Lower lobe of right lung (tissue), 2 donors: ENCODE measurements around the gene LHFPL6. TPM values are rescaled to one million over a fixed set of nuclear protein-coding genes. Genes with fewer than 3 reads are reported as not detected.
A peak's percentile ranks its signal among the peaks of the same experiment; 100 is the strongest.

Source experiments
- ATAC-seq, 2 donors: fragments of 200-7000 bp; cut with Tn5 transposase; one replicate each; pipeline ENCODE4 v1.9.1; 2020 to 2022; ENCODE audit warnings: mild to moderate bottlenecking in 2 of 2, moderate library complexity in 2 of 2
- DNase-seq: peaks from one replicate; pipeline ENCODE4 v3.0.0-alpha.2; 2020
- H3K27ac ChIP-seq: fragments of 200-600 bp; one replicate; pipeline ENCODE4 v1.8.0; 2022
- H3K27me3 ChIP-seq: fragments of 200-600 bp; one replicate; pipeline ENCODE4 v1.8.0; 2022; ENCODE audit warnings: low read depth
- H3K36me3 ChIP-seq: fragments of 200-600 bp; one replicate; pipeline ENCODE4 v1.8.0; 2022; ENCODE audit warnings: mild to moderate bottlenecking
- H3K4me1 ChIP-seq: fragments of 200-600 bp; one replicate; pipeline ENCODE4 v1.8.0; 2022
- H3K4me3 ChIP-seq: fragments of 200-600 bp; one replicate; pipeline ENCODE4 v1.8.0; 2022; ENCODE audit warnings: mild to moderate bottlenecking
- H3K9me3 ChIP-seq: fragments of 200-600 bp; one replicate; pipeline ENCODE4 v1.8.0; 2022
- CTCF ChIP-seq: fragments of 200-600 bp; IDR thresholded peaks from one replicate; pipeline ENCODE4 v1.8.0; 2022; ENCODE audit warnings: antibody characterized with exemption, mild to moderate bottlenecking
- intact Hi-C: fragments of 100-400 bp; cut with DNase I; formaldehyde crosslinking; loops from one replicate; pipeline ENCODE4 v1.11.0; 2022
- total RNA-seq: library from RNA; stranded (reverse); fragmentation: NEBNext Ultra II Directional; extraction: Animal tissue kit (Norgen Biotek cat#: 25700); gene quantifications from one replicate; pipeline ENCODE4 v1.2.1, GENCODE V29; 2021
- donor health status: DM: no; HTN: yes; CAD: no; lungs with severe emphysema.

LHFPL6 gene
- total RNA-seq, 1 donor from 2014 or later, result 68.7 TPM

GRCh38 chr13:39557285-39557955, 45.6 kb downstream of the LHFPL6 start:
- Histone ChIP-seq H3K36me3 (no peaks in the 10 kb centered on the region), H3K4me3 (no peak overlapping the region), H3K9me3 (no peaks in the 10 kb centered on the region), H3K27me3 (no peaks in the 10 kb centered on the region), H3K27ac (no peak overlapping the region), H3K4me1 (peaks cover under 1% of the 10 kb centered on the region)
- DNase-seq (no peak), ATAC-seq (peak in 1 of 2 donors; percentile 38)
- no peak for TF ChIP-seq CTCF
- intact Hi-C loops, result no loop called here

- Histone ChIP-seq H3K36me3 (no peaks in the 10 kb centered on the region), H3K27me3 (no peaks in the 10 kb centered on the region), H3K27ac (no peak overlapping the region), H3K9me3 (no peaks in the 10 kb centered on the region), H3K4me3 (no peak overlapping the region), H3K4me1 (peaks cover 6% of the 10 kb centered on the region)
- ATAC-seq (no peak), DNase-seq (no peak)
- no peak for TF ChIP-seq CTCF
- intact Hi-C loops, result no loop called here
Observed at GRCh38 chr13:39556866-39557265, 46.1 kb downstream of the LHFPL6 start.

- Histone ChIP-seq H3K4me3 (no peak overlapping the region), H3K36me3 (no peaks in the 10 kb centered on the region), H3K27ac (no peak overlapping the region), H3K4me1 (peaks cover 6% of the 10 kb centered on the region), H3K27me3 (no peaks in the 10 kb centered on the region), H3K9me3 (no peaks in the 10 kb centered on the region)
- no peak for ATAC-seq
- no peak for DNase-seq
- intact Hi-C loops, result no loop called here
- no peak for TF ChIP-seq CTCF
Observed at GRCh38 chr13:39554371-39554770, 48.6 kb downstream of the LHFPL6 start.

GRCh38 chr13:39552246-39552645, 50.7 kb downstream of the LHFPL6 start:
- DNase-seq, result no peak
- Histone ChIP-seq H3K4me1 (peaks cover 6% of the 10 kb centered on the region), H3K9me3 (no peaks in the 10 kb centered on the region), H3K36me3 (no peaks in the 10 kb centered on the region), H3K27ac (no peak overlapping the region), H3K4me3 (no peak overlapping the region), H3K27me3 (no peaks in the 10 kb centered on the region)
- no peak for TF ChIP-seq CTCF
- no peak for ATAC-seq
- intact Hi-C loops, result no loop called here

- ATAC-seq, result no peak
- Histone ChIP-seq H3K4me1 (peaks cover 6% of the 10 kb centered on the region), H3K4me3 (no peak overlapping the region), H3K27me3 (no peaks in the 10 kb centered on the region), H3K9me3 (no peaks in the 10 kb centered on the region), H3K27ac (no peak overlapping the region), H3K36me3 (no peaks in the 10 kb centered on the region)
- intact Hi-C loops, result no loop called here
- no peak for DNase-seq
- TF ChIP-seq CTCF, result no peak
Observed at GRCh38 chr13:39550931-39551330, 52.1 kb downstream of the LHFPL6 start.
